Mesendoderm (in vitro differentiated cells): ENCODE results near the gene SDHA.
"Not testable (repeated sequence)": the region's sequence is repeated elsewhere in the genome, so short reads cannot be mapped to it uniquely, and the experiment has no call there.

Experiments used
- DNase-seq: peaks from one replicate; pipeline ENCODE4 v3.0.0; 2013
- H2AK5ac ChIP-seq: 2 replicates; pipeline ENCODE4 v1.6.1; 2013; ENCODE audit warnings: low read length, inconsistent platforms
- H2BK120ac ChIP-seq: 2 replicates; pipeline ENCODE4 v1.6.1; 2013; ENCODE audit warnings: low read depth, mild to moderate bottlenecking, low read length, moderate library complexity, mixed read lengths
- H2BK15ac ChIP-seq: replicated peaks from 2 replicates; pipeline ENCODE4 v1.6.1; 2013; ENCODE audit warnings: low read depth, mild to moderate bottlenecking, moderate library complexity
- H2BK5ac ChIP-seq: 2 replicates; pipeline ENCODE4 v1.6.1; 2013; ENCODE audit warnings: low read length, inconsistent platforms
- H3K18ac ChIP-seq: 2 replicates; pipeline ENCODE4 v1.6.1; 2013; ENCODE audit warnings: mild to moderate bottlenecking, low read length, mixed read lengths
- H3K23ac ChIP-seq: one replicate; pipeline ENCODE4 v1.6.1; 2013; ENCODE audit warnings: low read length
- H3K27ac ChIP-seq: 2 replicates; pipeline ENCODE4 v1.5.1; 2013; ENCODE audit warnings: low read depth, mild to moderate bottlenecking, inconsistent platforms, low read length, moderate library complexity
- H3K27me3 ChIP-seq: 2 replicates; pipeline ENCODE4 v1.6.1; 2013; ENCODE audit warnings: low read length, control low read depth, mild to moderate bottlenecking, inconsistent platforms; ENCODE audit not compliant: insufficient read depth, poor library complexity
- H3K36me3 ChIP-seq: 2 replicates; pipeline ENCODE4 v1.6.1; 2013; ENCODE audit warnings: low read length, inconsistent platforms; ENCODE audit not compliant: control insufficient read depth, insufficient read depth
- H3K4ac ChIP-seq: one replicate; pipeline ENCODE4 v1.6.1; 2013; ENCODE audit warnings: low read depth, mild to moderate bottlenecking, low read length, moderate library complexity
- H3K4me1 ChIP-seq: 2 replicates; pipeline ENCODE4 v1.6.1; 2013; ENCODE audit warnings: low read depth, low read length, inconsistent platforms; ENCODE audit not compliant: control insufficient read depth
- H3K4me2 ChIP-seq: 2 replicates; pipeline ENCODE4 v1.6.1; 2013; ENCODE audit warnings: low read length
- H3K4me3 ChIP-seq: 2 replicates; pipeline ENCODE4 v1.5.1; 2013; ENCODE audit warnings: mild to moderate bottlenecking, low read length
- H3K56ac ChIP-seq: one replicate; pipeline ENCODE4 v1.6.1; 2013; ENCODE audit warnings: low read length
- H3K79me1 ChIP-seq: 2 replicates; pipeline ENCODE4 v1.6.1; 2013; ENCODE audit warnings: low read length, inconsistent platforms
- H3K79me2 ChIP-seq: 2 replicates; pipeline ENCODE4 v1.6.1; 2013; ENCODE audit warnings: mild to moderate bottlenecking, low read length; ENCODE audit not compliant: control insufficient read depth, insufficient read depth
- H3K9ac ChIP-seq: 2 replicates; pipeline ENCODE4 v1.6.1; 2013; ENCODE audit warnings: low read length, inconsistent platforms
- H4K5ac ChIP-seq: one replicate; pipeline ENCODE4 v1.6.1; 2013; ENCODE audit warnings: low read length
- H4K8ac ChIP-seq: one replicate; pipeline ENCODE4 v1.6.1; 2013; ENCODE audit warnings: low read depth, mild to moderate bottlenecking, control low read depth, low read length, moderate library complexity
- WGBS: extraction: QIAGEN DNeasy Blood & Tissue Kit; methylation state at CpG from one replicate; pipeline ENCODE4 v1.1.7; 2013; ENCODE audit warnings: low lambda C conversion rate, missing lambda C conversion rate; ENCODE audit not compliant: insufficient coverage; ENCODE audit errors: extremely low coverage; 5-methylcytosine and 5-hydroxymethylcytosine counted together

Gene SDHA

GRCh38 chr5:233426-233825, 15.3 kb downstream of the SDHA start:
- not testable (repeated sequence) for H2BK5ac ChIP-seq, H3K27ac ChIP-seq, DNase-seq, H3K4me3 ChIP-seq, H3K4ac ChIP-seq, H3K23ac ChIP-seq, H4K5ac ChIP-seq, H2BK15ac ChIP-seq, H2AK5ac ChIP-seq, H3K56ac ChIP-seq, H3K4me2 ChIP-seq, H3K79me2 ChIP-seq, H3K4me1 ChIP-seq, H3K18ac ChIP-seq, H3K79me1 ChIP-seq, H3K36me3 ChIP-seq, H4K8ac ChIP-seq, H3K9ac ChIP-seq, H3K27me3 ChIP-seq, H2BK120ac ChIP-seq
- no CpG with 5 or more reads among the region's 20 CpGs for WGBS

- no peak overlapping the region for H2BK5ac ChIP-seq
- H4K8ac ChIP-seq: no peak overlapping the region
- H3K79me1 ChIP-seq: no peaks in the 10 kb centered on the region
- no peak overlapping the region for H2BK15ac ChIP-seq
- no CpG with 5 or more reads among the region's 8 CpGs for WGBS
- no peak overlapping the region for H3K4me2 ChIP-seq
- H3K4me1 ChIP-seq: no peaks in the 10 kb centered on the region
- H2BK120ac ChIP-seq: no peak overlapping the region
- DNase-seq: no peak
- H3K27ac ChIP-seq: no peak overlapping the region
- no peak overlapping the region for H3K23ac ChIP-seq
- no peak overlapping the region for H3K4me3 ChIP-seq
- no peak overlapping the region for H3K18ac ChIP-seq
- no peak overlapping the region for H3K4ac ChIP-seq
- no peak overlapping the region for H3K9ac ChIP-seq
- H3K27me3 ChIP-seq: no peaks in the 10 kb centered on the region
- H2AK5ac ChIP-seq: no peak overlapping the region
- H3K56ac ChIP-seq: no peak overlapping the region
- H4K5ac ChIP-seq: no peak overlapping the region
- no peaks in the 10 kb centered on the region for H3K36me3 ChIP-seq
- H3K79me2 ChIP-seq: no peaks in the 10 kb centered on the region
Measured at GRCh38 chr5:234450-234849, 16.3 kb downstream of the SDHA start.

- DNase-seq, H3K23ac ChIP-seq, H3K18ac ChIP-seq, H3K79me1 ChIP-seq, H2BK15ac ChIP-seq, H3K79me2 ChIP-seq, H4K5ac ChIP-seq, H3K4me3 ChIP-seq, H3K4me1 ChIP-seq, H3K27ac ChIP-seq, H3K4ac ChIP-seq, H2AK5ac ChIP-seq, H3K56ac ChIP-seq, H3K36me3 ChIP-seq, H2BK5ac ChIP-seq, H2BK120ac ChIP-seq, H3K27me3 ChIP-seq, H3K4me2 ChIP-seq, H3K9ac ChIP-seq, H4K8ac ChIP-seq: not testable (repeated sequence)
- WGBS: no CpG with 5 or more reads among the region's 9 CpGs
Measured at GRCh38 chr5:235527-235926, 17.4 kb downstream of the SDHA start.

GRCh38 chr5:237931-238330, 19.8 kb downstream of the SDHA start:
- H2BK15ac ChIP-seq, H3K27me3 ChIP-seq, H2AK5ac ChIP-seq, H2BK120ac ChIP-seq, H3K4me3 ChIP-seq, H3K23ac ChIP-seq, H2BK5ac ChIP-seq, H3K79me2 ChIP-seq, H3K27ac ChIP-seq, H3K4ac ChIP-seq, H3K4me1 ChIP-seq, H3K4me2 ChIP-seq, H3K18ac ChIP-seq, H3K9ac ChIP-seq, H3K56ac ChIP-seq, H3K79me1 ChIP-seq, DNase-seq, H3K36me3 ChIP-seq, H4K8ac ChIP-seq, H4K5ac ChIP-seq: not testable (repeated sequence)
- no CpG with 5 or more reads among the region's 8 CpGs for WGBS

- not testable (repeated sequence) for H3K23ac ChIP-seq, H3K79me2 ChIP-seq, H3K4me2 ChIP-seq, H4K8ac ChIP-seq, H3K79me1 ChIP-seq, H3K18ac ChIP-seq, H3K4me3 ChIP-seq, H3K4ac ChIP-seq, H2BK5ac ChIP-seq, DNase-seq, H3K27me3 ChIP-seq, H3K27ac ChIP-seq, H2AK5ac ChIP-seq, H3K4me1 ChIP-seq, H3K36me3 ChIP-seq, H2BK15ac ChIP-seq, H2BK120ac ChIP-seq, H3K9ac ChIP-seq, H4K5ac ChIP-seq, H3K56ac ChIP-seq
- WGBS: no CpG with 5 or more reads among the region's 7 CpGs
Measured at GRCh38 chr5:240550-240949, 22.4 kb downstream of the SDHA start.

GRCh38 chr5:241045-241669, 23.0 kb downstream of the SDHA start:
- H4K5ac ChIP-seq, H3K4me1 ChIP-seq, H3K79me2 ChIP-seq, H3K4ac ChIP-seq, H2BK15ac ChIP-seq, H2AK5ac ChIP-seq, H2BK5ac ChIP-seq, H3K9ac ChIP-seq, H2BK120ac ChIP-seq, H3K27ac ChIP-seq, H3K23ac ChIP-seq, H3K4me2 ChIP-seq, H3K36me3 ChIP-seq, DNase-seq, H3K56ac ChIP-seq, H3K79me1 ChIP-seq, H3K27me3 ChIP-seq, H3K4me3 ChIP-seq, H4K8ac ChIP-seq, H3K18ac ChIP-seq: not testable (repeated sequence)
- no CpG with 5 or more reads among the region's 13 CpGs for WGBS
